GM12801 (cell line): ENCODE data around the gene IRAK1.

ENCODE experiments used
- CTCF ChIP-seq: IDR thresholded peaks from one replicate; pipeline ENCODE4 v1.5.1; 2011; ENCODE audit warnings: control low read depth; ENCODE audit not compliant: insufficient read length; ENCODE audit errors: extremely low read depth

Gene IRAK1

DNA sequence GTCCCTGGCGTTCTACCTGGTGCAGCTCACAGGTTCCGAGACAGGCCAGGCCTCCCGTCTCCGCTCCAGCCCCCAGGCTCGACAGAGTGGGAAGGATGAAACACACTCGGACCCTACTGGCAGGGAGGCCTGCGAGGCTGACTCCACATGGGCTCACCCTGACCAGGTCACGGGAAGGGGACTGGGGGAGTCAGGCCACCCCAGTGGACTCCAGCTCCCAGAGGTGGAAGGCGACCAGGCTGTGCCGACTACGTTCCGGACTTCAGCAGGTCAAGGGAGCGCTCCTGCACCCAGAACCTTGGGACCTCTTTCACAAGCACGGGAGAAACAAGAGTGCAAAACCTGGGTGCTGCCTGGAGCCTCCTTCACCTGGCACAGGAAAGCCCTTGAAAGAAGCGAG is 4.6 kb upstream of the IRAK1 start:
- no peak for TF ChIP-seq CTCF

DNA sequence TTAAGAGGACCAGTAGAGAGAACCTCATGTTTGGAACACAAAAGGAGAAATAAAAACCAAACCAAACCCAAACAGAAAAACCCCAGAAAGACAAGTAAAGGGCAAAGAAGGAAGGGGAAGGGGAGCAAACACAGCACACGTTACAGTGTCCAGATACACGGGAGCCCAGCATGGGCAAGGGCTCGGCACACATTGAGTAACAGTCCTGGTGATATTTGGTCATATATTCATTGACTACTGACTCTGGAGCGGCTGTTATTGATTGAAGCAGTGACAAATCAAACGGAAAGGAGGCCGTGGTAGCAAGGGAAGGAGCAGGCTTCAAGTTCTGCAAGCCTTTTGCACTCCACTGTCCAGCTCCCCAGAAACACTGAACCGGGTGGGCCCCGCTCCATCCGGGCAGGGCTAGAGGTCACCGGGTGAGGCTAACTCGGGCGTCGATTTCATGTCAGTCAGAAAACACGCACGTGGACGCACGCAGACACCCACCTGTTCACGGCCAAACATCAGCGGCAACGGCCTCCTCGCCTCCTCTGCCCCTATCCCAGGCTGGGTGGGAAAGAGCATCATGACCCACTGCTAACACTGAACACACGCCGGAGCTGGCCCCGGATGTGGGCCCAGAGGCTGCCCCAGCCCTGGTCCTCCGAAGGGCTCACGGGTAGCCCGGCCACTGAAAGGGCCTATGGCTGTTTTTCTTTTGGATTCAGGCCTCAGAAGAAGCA is 3.7 kb upstream of the IRAK1 start:
- TF ChIP-seq CTCF = no peak

GRCh38 chrX:154022108-154022507 is 2.4 kb upstream of the IRAK1 start:
- TF ChIP-seq CTCF = no peak

GRCh38 chrX:154021131-154021611 is 1.5 kb upstream of the IRAK1 start:
- TF ChIP-seq CTCF = no peak

DNA sequence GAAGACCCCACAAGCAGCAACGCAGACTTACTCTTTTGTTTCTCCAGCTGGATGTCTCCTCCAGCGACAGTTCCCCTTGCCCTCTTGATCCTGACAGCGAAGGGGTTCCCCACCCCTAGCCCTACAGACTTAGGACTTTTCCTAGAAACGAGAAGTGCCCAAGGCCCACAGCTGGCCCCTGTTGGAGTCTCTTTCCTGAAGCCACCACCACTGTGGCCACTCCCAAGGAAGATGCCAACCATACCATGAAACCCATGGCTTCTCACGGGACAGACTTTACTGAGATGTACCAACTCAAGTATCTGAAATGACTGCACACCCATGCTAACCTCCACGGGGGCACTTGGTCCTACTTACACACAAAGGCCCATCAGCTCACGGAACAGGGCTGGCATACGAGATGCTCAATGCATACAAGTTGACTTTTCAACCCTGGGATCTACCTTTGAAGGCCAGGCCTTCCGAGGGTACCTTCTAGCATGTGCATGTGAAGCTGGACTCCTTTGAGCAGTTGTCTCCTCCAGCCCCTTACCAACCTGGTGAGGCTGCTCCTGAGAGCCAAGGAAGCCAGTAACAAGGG is 924 bp upstream of the IRAK1 start:
- no peak for TF ChIP-seq CTCF

DNA sequence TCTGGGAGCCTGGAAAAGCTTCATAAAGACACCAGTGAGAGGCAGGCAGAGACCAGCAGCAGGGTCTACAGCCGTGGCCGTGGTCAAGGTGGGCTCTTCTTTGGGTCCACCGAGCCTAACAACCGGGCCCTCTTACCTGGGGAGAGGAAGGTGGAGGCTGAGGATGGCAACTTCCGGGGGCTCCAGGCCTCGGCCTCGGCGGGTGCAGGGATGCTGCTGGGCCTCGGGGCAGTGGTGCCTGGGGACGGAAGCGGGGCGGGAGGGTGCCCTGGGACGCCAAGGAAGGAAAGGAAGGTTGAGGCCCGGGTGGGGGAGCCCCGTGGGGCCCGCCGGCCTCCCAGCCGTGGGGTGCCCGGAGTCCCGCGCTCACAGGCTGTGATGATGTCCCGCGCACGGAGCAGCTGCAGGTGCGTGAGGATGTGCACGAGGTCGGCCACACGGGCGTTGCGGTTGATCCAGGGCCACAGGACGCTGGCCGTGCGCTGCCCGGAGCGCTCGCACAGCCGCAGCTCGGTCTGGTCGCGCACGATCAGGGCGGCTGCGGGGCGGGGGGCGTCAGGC is 561 bp downstream of the IRAK1 start:
- TF ChIP-seq CTCF = no peak

DNA sequence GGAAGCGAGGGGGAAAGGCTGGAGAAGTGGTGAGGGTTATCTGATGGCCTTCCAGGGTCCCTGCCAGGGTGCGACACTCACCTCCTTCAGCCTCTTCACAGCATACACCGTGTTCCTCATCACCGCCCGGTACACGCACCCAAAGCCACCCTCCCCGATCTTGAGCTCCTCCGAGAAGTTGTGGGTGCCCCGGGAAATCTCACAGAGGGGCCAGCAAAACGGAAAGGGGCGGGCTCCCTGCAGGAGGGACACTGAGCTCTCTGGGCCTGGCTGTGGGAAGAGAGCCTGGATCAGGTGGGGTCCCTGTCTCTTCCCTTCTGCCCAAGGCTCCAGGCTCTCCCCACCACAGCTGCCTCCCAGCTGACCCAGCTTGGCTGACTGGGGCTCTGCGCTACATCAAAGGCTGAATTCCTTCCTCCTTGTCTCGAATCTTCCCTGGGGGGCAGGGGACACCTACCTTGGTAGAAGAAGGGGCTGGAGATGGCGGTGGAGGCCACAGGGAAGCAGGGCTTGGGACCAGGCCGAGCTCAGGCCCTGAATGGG is 1.1 kb downstream of the IRAK1 start:
- no peak for TF ChIP-seq CTCF
